ENCODE results near the gene ERBB4. TPM values are rescaled to one million over a fixed set of nuclear protein-coding genes. Genes with fewer than 3 reads are reported as not detected.

Gene ERBB4
- total and polyA plus RNA-seq, 2 of the 8 experiments (the other 6 are each of a cell fraction or from before 2014, with no cell fraction given), result 0.34 to 1.3 TPM

DNA sequence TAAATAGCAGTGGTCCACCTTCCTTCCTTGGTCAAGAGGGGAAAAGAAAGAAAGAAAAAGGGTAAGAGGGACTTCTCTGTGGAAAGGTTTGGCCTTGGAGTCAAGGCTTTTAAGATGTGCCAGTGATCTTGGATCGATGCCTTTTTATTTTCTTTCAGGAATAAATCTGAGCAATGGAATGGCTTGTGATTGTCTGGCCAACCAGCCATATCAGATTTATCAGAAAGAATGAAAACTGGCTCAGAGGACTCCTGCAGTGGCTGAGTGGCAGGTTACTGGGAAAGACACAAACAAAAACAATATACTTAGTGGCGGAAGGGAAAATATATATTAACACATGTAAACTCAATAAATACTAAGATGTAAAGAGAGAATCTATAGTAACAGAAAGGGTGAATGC is 4.3 kb downstream of the ERBB4 start:
- CTCF ChIA-PET (ENCODE audit: partially characterized antibody), result interaction anchor here (2.6 kb wide), 1 partner anchor 11 kb away, joined by 9 read pairs; no protein-coding TSS in a partner anchor
- Histone ChIP-seq H3K23ac (ENCODE audit: insufficient read length) (no peak overlapping the region), H3K4me2 (ENCODE audit: insufficient read depth in 1 of 2, low read depth in 2 of 2, low read length in 2 of 2) (no peak overlapping the region), H3K14ac (ENCODE audit: insufficient read length) (no peak overlapping the region), H3K79me1 (ENCODE audit: low read depth, low read length) (no peaks in the 10 kb centered on the region), H3K79me2 (ENCODE audit: control insufficient read depth in 1 of 2, insufficient read depth in 2 of 2, low read length in 2 of 2) (no peaks in the 10 kb centered on the region), H4K8ac (ENCODE audit: extremely low read depth, insufficient read depth, low read length) (no peak overlapping the region), H3K36me3 (ENCODE audit: control insufficient read depth in 2 of 4, insufficient read depth in 4 of 4, low read length in 3 of 4) (no peaks in the 10 kb centered on the region), H3K4me1 (replicated peaks in 1 of 4; ENCODE audit: control insufficient read depth in 3 of 4, insufficient read depth in 4 of 4, low read length in 3 of 4) (peaks cover 0 to 3% (median 1%) of the 10 kb centered on the region in 4 experiments; a peak in 3 of 7 replicates), H2AK5ac (ENCODE audit: low read depth, low read length) (no peak overlapping the region), H2BK5ac (ENCODE audit: low read depth, low read length) (no peak overlapping the region), H3K4me3 (ENCODE audit: extremely low read depth in 1 of 4, insufficient read depth in 2 of 4, low read depth in 3 of 4, low read length in 4 of 4) (no peak overlapping the region), H3K23me2 (ENCODE audit: low read depth, low read length) (peaks cover 26% of the 10 kb centered on the region; the same call in 1 of the 2 replicates), H3K56ac (replicated peaks; ENCODE audit: insufficient read length, low read depth, low read length) (no peak overlapping the region), H3K27me3 (replicated peaks in 1 of 4; ENCODE audit: control insufficient read depth in 3 of 4, extremely low read depth in 1 of 4, insufficient read depth in 3 of 4, low read length in 3 of 4) (peaks cover 14 to 39% (median 36%) of the 10 kb centered on the region in 4 experiments), H4K20me1 (replicated peaks in 1 of 2; ENCODE audit: control insufficient read depth in 1 of 2, insufficient read depth in 2 of 2, low read length in 2 of 2) (peaks cover 2% of the 10 kb centered on the region in 2 experiments), H2BK15ac (ENCODE audit: low read length) (no peak overlapping the region), H4K5ac (ENCODE audit: insufficient read length, low read depth, low read length) (no peak overlapping the region), H3K18ac (ENCODE audit: extremely low read depth, low read length) (no peak overlapping the region), H2AFZ (ENCODE audit: low read length) (no peak overlapping the region), H2BK120ac (replicated peaks; ENCODE audit: low read depth, low read length) (no peak overlapping the region), H3K27ac (ENCODE audit: low read depth, low read length) (no peak overlapping the region), H2BK20ac (ENCODE audit: low read length) (no peak overlapping the region), H3K9me3 (ENCODE audit: insufficient read depth in 2 of 2, low read depth in 1 of 2, low read length in 1 of 2) (no peaks in the 10 kb centered on the region), H3K4ac (replicated peaks; ENCODE audit: insufficient read length, low read depth, low read length) (no peak overlapping the region), H4K91ac (replicated peaks; ENCODE audit: insufficient read length, low read length) (no peak overlapping the region), H3K9ac (replicated peaks in 1 of 4; ENCODE audit: extremely low read depth in 1 of 4, low read depth in 3 of 4, low read length in 3 of 4) (no peak overlapping the region), H2BK12ac (ENCODE audit: low read depth, low read length) (no peak overlapping the region)
- DNase-seq (ENCODE audit: low read depth in 1 of 2, low spot score in 2 of 2) (no peak), FAIRE-seq (no peak)
- WGBS, 2 experiments (ENCODE audit: extremely low coverage in 1 of 2, insufficient coverage in 1 of 2, insufficient read length in 1 of 2, insufficient replicate concordance in 2 of 2, low coverage in 1 of 2, low lambda C conversion rate in 2 of 2, missing lambda C conversion rate in 1 of 2), result 86% methylated on average over 2 of the region's 2 CpGs; no CpG with 5 or more reads in 1 of the 2 experiments
- TF ChIP-seq POLR2A (IDR thresholded peaks at IDR 0.05; ENCODE audit: control extremely low read depth in 1 of 2, low read depth in 2 of 2, low read length in 2 of 2) (no peak), SIN3A (conservative IDR thresholded peaks at IDR 0.05 in 1 of 2, IDR thresholded peaks at IDR 0.05 in 1 of 2; ENCODE audit: low read depth in 1 of 2, low read length in 2 of 2) (no peak), TCF12 (IDR thresholded peaks at IDR 0.05; ENCODE audit: low read depth, low read length) (no peak), POLR2AphosphoS5 (IDR thresholded peaks at IDR 0.05; ENCODE audit: low read depth, low read length) (no peak), TAF1 (IDR thresholded peaks at IDR 0.05; ENCODE audit: low read depth, low read length) (no peak), YY1 (IDR thresholded peaks at IDR 0.05; ENCODE audit: low read depth, low read length) (no peak), EGR1 (IDR thresholded peaks at IDR 0.05; ENCODE audit: borderline replicate concordance, low read depth, low read length) (no peak)
- TF ChIP-seq, protein P1, sequence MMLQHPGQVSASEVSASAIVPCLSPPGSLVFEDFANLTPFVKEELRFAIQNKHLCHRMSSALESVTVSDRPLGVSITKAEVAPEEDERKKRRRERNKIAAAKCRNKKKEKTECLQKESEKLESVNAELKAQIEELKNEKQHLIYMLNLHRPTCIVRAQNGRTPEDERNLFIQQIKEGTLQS (IDR thresholded peaks at IDR 0.05; ENCODE audit: insufficient read depth, low read depth, low read length), result no peak
- POLR2A ChIA-PET (ENCODE audit: partially characterized antibody), result no interaction called here
